ENCODE data around the gene ANKFN1.

Gene ANKFN1

DNA sequence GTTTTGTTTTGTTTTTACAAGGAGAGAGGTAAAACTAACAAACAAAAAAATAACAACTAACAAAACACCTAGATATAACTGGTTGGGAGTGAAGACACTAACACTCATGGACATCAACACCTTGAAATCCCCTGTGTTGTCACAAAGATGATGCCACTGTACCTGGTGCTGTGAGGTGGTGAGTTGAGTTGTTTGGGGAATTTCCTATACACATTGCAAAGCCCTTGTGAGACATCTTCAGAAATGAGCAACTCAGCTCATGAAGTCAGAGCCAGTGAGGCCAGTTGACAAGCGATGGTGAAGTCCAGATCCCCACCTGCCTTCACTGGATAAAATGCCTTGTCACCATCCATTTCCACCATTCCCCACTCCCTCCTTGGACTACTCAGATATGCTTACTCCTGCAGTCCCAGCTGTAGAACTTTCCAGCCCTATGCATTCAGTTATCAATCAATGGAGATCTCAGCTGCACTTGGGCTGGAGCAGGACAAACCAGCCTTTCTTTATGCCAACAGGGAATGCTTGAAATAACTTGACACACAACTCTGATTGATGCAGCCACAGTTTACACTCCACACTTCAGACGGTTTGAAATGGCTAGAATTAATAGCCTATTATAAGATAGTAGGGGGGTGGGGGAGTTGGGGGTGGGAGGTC is 22.2 kb downstream of the ANKFN1 start:
- no peaks in the 10 kb centered on the region for H3K36me3 ChIP-seq (ENCODE audit: control insufficient read depth, low read length)
- no peaks in the 10 kb centered on the region for H3K9me2 ChIP-seq (replicated peaks; ENCODE audit: control insufficient read depth, low read length)
- H3K9me3 ChIP-seq (ENCODE audit: control insufficient read depth, insufficient read depth, low read length): no peaks in the 10 kb centered on the region
- no peaks in the 10 kb centered on the region for H3F3A ChIP-seq (ENCODE audit: control insufficient read depth, insufficient read depth)
- H3K79me2 ChIP-seq (ENCODE audit: control insufficient read depth, low read length): no peaks in the 10 kb centered on the region
- no peak overlapping the region for H3K4me3 ChIP-seq (ENCODE audit: low read length)
- H3K27me3 ChIP-seq (ENCODE audit: control insufficient read depth, low read length): 0 out of 2 replicates have a peak, but pooled peaks cover 4% of the 10 kb centered on the region
- no peaks in the 10 kb centered on the region for H4K20me1 ChIP-seq (ENCODE audit: control insufficient read depth, insufficient read depth, low read depth, low read length)
- no peak overlapping the region for H3K27ac ChIP-seq (ENCODE audit: low read depth, low read length)
- no peak for TF ChIP-seq CTCF (IDR thresholded peaks at IDR 0.05; ENCODE audit: low read depth, low read length, poor library complexity, severe bottlenecking)
- TF ChIP-seq EZH2phosphoT487 (IDR thresholded peaks at IDR 0.05; ENCODE audit: borderline replicate concordance, low read length): no peak
- no peaks in the 10 kb centered on the region for H3K4me1 ChIP-seq (ENCODE audit: control insufficient read depth, low read length)
- H3K4me2 ChIP-seq (ENCODE audit: low read length): no peak overlapping the region

DNA sequence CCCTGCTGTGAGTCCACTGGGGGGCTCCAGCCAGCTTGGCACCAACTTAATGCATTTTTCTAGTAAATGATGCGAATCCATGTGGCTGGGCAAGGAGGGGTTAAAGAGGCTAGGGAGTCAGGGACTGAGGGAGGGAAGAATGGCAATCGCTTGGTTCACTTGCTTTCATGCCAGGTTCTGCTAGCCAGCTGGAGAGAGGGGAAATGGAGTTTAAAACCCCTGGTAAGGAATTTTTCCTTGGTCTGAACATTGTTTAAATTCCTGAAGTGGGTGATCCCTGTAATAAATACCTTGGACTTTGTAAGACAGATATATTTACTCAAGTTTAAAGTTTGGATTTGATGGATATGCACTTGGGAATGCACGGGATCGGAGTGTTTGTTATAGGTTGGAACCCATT is 22.8 kb downstream of the ANKFN1 start:
- H3K27me3 ChIP-seq (ENCODE audit: control insufficient read depth, low read length): 0 out of 2 replicates have a peak, but pooled peaks cover 4% of the 10 kb centered on the region
- no peak overlapping the region for H3K4me2 ChIP-seq (ENCODE audit: low read length)

GRCh38 chr17:56177361-56177760 is 24.1 kb downstream of the ANKFN1 start:
- Histone ChIP-seq H3K36me3 (ENCODE audit: control insufficient read depth, low read length) (no peaks in the 10 kb centered on the region), H3K79me2 (ENCODE audit: control insufficient read depth, low read length) (no peaks in the 10 kb centered on the region), H3K9me3 (ENCODE audit: control insufficient read depth, insufficient read depth, low read length) (no peaks in the 10 kb centered on the region), H3K9me2 (replicated peaks; ENCODE audit: control insufficient read depth, low read length) (no peaks in the 10 kb centered on the region), H3K27ac (ENCODE audit: low read depth, low read length) (no peak overlapping the region), H3F3A (ENCODE audit: control insufficient read depth, insufficient read depth) (no peaks in the 10 kb centered on the region), H3K27me3 (ENCODE audit: control insufficient read depth, low read length) (no peaks in the 10 kb centered on the region), H3K4me2 (ENCODE audit: low read length) (no peak overlapping the region), H3K4me3 (ENCODE audit: low read length) (no peak overlapping the region), H3K4me1 (ENCODE audit: control insufficient read depth, low read length) (no peaks in the 10 kb centered on the region), H4K20me1 (ENCODE audit: control insufficient read depth, insufficient read depth, low read depth, low read length) (no peaks in the 10 kb centered on the region)
- TF ChIP-seq EZH2phosphoT487 (IDR thresholded peaks at IDR 0.05; ENCODE audit: borderline replicate concordance, low read length) (no peak), CTCF (IDR thresholded peaks at IDR 0.05; ENCODE audit: low read depth, low read length, poor library complexity, severe bottlenecking) (no peak)

More for the DNA sequence above, 22.8 kb downstream of the ANKFN1 start:
- H3K79me2 ChIP-seq (ENCODE audit: control insufficient read depth, low read length): no peaks in the 10 kb centered on the region
- no peak overlapping the region for H3K27ac ChIP-seq (ENCODE audit: low read depth, low read length)
- no peak overlapping the region for H3K4me3 ChIP-seq (ENCODE audit: low read length)
- no peaks in the 10 kb centered on the region for H4K20me1 ChIP-seq (ENCODE audit: control insufficient read depth, insufficient read depth, low read depth, low read length)
- no peaks in the 10 kb centered on the region for H3F3A ChIP-seq (ENCODE audit: control insufficient read depth, insufficient read depth)
- no peaks in the 10 kb centered on the region for H3K36me3 ChIP-seq (ENCODE audit: control insufficient read depth, low read length)
- no peaks in the 10 kb centered on the region for H3K4me1 ChIP-seq (ENCODE audit: control insufficient read depth, low read length)
- no peaks in the 10 kb centered on the region for H3K9me2 ChIP-seq (replicated peaks; ENCODE audit: control insufficient read depth, low read length)
- TF ChIP-seq EZH2phosphoT487 (IDR thresholded peaks at IDR 0.05; ENCODE audit: borderline replicate concordance, low read length) (no peak), CTCF (IDR thresholded peaks at IDR 0.05; ENCODE audit: low read depth, low read length, poor library complexity, severe bottlenecking) (no peak)
- no peaks in the 10 kb centered on the region for H3K9me3 ChIP-seq (ENCODE audit: control insufficient read depth, insufficient read depth, low read length)

All from DOHH2 (cell line).